HG02759 (cell line): Measurements from ENCODE around the gene OR56A5.
A peak's percentile ranks its signal among the peaks of the same experiment; 100 is the strongest.

Experiments
- ATAC-seq: cut with Tn5 transposase; IDR thresholded peaks from one replicate; pipeline ENCODE4 v1.9.1; 2021; ENCODE audit warnings: mild to moderate bottlenecking, moderate library complexity; ENCODE audit not compliant: unreplicated experiment

OR56A5 gene

DNA sequence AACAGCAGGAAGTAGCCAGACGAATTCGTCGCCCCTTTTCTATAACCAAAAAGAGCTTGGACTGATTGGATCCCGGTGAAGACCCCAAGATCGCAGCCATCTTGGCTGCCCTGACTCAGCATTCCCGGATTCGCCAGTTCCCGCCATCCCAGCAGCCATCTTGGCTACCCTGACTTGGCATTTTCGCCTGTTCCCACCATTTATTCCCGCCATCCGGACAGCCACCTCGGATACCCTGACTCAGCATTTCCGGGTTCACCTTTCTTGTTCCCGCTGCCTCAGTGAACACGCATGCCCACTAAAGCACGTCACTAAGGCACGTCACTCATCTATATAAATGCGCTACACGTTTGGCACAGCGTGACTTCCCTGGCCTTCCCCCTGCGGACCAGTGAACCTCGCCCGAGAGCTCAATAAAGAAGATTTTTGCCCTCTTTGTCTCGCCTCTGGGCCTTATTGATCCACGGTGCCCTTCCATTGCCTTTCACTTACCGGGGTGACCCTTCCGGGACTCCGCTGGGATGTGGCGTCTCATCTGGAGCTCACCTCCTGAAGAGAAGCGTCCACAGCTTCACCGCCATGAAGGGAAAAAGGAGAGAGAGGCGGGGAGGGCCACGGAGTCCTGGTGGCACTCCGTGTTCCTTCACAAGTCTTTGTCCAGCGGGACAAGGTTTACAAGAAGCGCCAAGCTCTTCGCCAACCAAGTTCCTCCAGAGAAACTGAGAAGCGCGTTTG, 30.3 kb downstream of the OR56A5 start:
- no peak for ATAC-seq

DNA sequence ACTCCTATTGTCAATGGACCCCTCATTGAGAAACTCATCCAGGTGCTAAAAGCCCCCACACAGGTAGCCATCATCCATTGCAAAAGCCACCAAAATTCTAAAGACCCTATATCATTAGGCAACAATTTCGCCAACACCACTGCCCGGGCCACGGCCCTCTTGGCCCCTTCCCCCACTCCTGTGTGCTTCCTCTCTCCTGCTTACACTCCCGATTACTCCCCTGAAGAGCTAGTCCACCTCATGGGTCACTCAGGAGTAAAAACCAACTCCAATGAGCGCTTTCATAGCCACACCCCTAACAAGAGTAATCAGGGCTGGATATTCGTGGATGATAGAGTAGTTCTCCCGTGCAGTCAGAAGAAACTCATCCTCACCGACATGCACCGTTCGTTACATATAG, 35.2 kb downstream of the OR56A5 start:
- no peak for ATAC-seq

DNA sequence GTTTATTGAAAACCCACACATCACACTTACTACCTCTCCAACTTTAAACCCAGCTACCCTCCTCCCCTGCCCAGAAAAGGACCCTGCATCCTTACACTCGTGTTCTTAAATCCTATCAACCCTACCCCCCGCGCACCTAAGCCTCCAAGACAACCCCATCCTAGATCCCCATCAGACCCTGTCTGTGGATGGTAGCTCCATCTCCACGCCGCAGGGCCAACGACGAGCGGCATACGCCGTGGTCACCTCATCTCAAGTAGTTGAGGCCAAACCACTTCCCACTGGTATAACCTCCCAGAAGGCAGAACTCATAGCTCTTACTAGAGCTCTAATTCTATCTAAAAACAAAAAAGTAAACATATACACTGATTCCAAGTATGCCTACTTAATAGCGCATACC, 35.6 kb downstream of the OR56A5 start:
- no peak for ATAC-seq

DNA sequence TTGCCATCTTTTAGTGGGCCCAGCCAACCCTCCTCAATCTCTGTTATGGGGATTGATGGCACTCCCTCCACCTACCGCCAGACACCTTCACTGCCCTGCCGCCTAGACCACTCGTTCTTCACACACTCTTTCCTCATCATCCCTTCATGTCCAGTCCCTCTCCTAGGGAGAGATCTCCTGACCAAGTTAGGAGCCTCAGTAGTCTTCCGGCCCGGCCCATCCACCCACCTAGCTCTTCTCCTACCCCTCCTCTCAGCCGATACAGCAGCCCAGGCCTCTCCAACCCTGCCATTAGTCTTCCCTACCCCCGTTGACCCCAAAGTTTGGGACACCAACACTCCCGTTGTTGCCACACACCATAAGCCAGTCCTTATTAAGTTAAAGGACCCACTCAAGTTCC, 37.2 kb downstream of the OR56A5 start:
- no peak for ATAC-seq

DNA sequence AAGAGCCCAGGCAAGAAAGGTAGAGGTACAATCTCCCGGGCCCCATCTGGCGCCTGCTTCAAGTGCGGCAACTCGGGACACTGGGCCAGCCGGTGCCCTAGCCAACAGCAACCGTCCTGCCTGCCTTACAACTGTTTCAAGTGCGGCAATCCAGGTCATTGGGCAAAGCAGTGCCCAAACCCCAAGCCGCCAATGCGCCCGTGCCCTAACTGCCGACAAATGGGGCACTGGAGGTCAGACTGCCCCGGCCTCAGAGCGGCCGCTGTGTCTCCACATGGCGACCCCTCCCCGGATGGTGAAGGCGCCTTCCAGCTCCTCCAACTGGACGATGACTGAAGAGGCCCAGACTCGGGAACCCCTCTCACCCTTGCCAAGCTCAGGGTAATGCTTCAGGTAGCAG, 37.7 kb downstream of the OR56A5 start:
- no peak for ATAC-seq

DNA sequence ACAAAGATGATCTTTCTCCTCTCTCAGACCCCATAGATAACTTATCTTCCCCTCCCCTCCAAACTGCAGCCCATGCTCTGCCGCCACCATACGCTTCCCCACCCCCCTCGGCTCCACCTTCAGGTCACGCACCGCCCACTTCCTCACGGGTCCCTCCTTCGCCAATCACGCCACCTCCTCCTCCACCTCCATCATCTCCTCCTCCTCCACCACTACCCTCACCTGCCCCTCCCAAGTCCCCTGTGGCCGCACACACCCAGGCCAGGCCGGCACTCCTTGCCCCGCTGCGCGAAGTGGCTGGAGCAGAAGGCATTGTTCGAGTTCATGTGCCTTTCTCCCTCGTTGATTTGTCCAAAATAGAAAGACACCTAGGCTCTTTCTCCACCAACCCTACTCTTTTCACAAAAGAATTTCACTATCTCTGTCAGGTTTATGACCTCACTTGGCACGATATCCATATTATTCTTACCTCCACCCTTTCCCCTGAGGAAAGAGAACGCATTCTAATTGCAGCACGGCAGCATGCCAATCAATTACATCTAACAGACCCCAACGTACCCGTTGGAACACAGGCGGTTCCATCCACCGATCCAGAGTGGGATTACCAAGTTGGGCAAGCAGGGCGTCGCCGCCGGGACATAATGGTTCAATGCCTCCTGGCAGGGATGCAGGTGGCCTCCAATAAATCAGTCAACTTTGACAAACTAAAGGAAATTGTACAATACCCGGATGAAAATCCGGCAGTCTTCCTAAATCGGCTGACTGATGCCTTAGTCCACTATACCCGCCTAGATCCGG, 38.5 kb downstream of the OR56A5 start:
- no peak for ATAC-seq

DNA sequence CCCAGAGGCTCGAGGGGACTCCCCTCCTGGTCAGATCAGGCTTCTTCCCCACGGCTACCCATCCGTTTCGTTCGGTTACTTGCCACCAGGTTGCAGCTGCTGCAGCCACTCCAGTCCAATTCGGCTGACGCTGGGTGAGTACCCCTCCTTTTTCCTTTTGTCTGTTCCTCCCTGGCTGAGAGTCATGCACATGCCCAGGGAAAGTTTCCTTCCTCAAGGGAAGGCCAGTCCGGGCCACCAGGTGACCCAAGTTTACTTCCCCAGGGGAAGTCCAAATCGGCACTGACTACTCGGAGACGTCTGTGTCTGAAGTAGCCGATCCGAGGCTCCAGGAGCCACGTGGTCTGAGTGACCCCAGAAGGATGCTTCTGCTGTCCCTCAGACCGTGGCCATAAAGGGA, 39.5 kb downstream of the OR56A5 start:
- ATAC-seq: no peak

DNA sequence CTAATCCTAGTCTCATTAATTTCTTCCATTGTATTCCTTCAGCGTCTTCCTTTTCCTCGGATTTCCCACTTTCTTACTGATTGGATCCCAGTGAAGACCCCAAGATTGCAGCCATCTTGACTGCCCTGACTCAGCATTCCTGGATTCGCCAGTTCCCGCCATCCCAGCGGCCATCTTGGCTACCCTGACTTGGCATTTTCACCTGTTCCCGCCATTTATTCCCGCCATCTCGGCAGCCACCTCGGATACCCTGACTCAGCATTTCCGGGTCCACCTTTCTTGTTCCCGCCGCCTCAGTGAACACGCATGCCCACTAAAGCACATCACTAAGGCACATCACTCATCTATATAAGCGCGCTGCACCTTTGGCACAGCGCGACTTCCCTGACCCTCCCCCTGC, 40.0 kb downstream of the OR56A5 start:
- no peak for ATAC-seq

DNA sequence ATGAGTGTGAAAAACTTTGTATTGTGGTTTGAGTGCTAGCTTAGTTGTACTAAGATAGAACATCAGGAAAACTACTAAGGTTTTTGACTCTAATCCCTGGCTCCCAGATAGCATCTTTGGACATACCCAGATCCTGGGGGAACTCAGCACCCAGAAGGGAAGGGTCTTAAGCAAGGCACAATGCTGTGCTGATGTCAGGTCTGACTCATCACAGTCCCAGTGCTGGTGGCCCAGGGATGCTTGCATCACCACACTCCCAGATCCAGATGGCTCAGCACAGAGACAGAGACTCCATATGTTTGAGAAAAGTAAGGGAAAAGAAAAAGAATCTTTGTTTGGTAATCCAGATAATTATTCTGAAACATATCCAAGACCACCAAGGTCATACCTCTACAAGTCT, 44.5 kb downstream of the OR56A5 start:
- ATAC-seq: peak; percentile 28

DNA sequence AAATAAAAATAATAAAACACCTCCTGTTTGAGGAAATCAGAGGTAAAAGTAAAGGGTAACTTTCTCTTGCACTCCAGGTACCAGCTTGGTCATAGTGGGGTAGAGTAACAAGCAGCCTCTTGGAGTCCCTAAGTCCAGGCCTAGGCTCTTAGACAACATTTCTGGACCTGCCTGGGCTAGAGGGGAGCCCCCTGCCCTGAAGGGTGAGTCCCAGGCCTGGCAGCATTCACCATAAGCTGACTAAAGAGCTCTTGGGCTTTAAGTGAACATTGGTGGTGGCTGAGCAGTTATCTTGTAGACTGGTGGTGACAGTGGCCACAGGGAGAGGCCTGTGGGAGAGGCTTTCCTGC, 44.9 kb downstream of the OR56A5 start:
- peak; percentile 42 for ATAC-seq

DNA sequence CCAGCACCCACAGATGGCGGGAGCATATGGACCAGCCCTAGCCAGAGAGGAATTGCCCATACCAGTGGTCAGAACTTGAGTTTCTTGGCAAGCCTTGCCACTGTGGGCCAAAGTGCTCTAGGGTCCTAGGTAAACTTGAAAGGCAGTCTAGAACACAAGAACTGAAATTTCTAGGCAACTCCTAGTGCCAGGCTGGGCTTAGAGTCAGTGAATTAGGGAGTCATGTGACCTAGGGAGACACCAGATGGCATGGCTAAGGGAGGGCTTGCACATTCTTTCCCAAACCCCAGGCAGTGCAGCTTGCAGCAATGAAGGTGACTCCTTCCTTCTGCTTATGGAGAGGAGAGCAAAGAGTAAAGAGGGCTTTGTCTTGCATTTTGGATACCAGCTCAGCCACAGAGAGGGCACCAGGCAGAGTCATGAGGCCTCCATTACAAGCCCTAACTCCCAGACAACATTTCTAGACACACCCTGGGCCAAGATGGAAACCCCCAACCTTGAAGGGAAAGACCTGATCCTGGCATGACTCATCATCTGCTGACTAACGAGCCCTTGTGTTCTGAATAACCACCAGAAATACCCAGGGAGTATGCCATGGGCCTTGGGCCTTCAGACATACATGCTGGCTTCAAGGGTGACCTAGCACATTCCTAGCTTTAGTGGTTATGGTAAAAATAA, 45.4 kb downstream of the OR56A5 start:
- ATAC-seq: peak; percentile 90
